Skin epidermis (tissue), 12 donors: Measurements from ENCODE around the gene CCDC186.

Experiments used
- H3K27ac ChIP-seq, 21 experiments: fragments of 200-600 bp; sonication (generic) in 11 of 21; one replicate each; pipeline ENCODE4 v1.5.0; 2020; ENCODE audit warnings: mild to moderate bottlenecking in 3 of 21, inconsistent platforms in 2 of 21, moderate library complexity in 2 of 21
- H3K4me3 ChIP-seq, 7 experiments: fragments of 200-600 bp; sonication (generic) in 2 of 7; one replicate each; pipeline ENCODE4 v1.5.0; 2020; ENCODE audit warnings: inconsistent platforms in 2 of 7, mild to moderate bottlenecking in 2 of 7, moderate library complexity in 1 of 7

Gene CCDC186

DNA sequence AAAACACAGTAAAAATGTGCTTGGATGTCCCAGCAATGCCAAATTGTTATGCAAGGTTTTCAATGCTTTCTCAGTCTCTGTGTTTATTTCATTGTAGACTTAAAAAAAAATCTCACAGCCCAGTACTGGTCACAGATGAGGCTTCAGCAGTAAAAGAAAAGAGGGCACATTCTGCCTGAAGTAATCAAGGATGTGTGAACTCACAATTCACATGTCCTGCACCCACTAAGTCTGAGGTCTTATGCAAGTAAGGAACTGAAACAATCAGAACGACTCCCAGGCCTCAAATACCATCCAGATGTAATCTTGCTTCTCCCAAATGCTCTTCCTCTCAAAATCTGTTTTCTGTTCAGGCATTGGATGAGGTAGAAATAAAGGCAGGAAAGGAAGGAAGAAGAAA, 96.7 kb downstream of the CCDC186 start:
- Histone ChIP-seq H3K27ac (no peak overlapping the region), H3K4me3 (no peak overlapping the region)

DNA sequence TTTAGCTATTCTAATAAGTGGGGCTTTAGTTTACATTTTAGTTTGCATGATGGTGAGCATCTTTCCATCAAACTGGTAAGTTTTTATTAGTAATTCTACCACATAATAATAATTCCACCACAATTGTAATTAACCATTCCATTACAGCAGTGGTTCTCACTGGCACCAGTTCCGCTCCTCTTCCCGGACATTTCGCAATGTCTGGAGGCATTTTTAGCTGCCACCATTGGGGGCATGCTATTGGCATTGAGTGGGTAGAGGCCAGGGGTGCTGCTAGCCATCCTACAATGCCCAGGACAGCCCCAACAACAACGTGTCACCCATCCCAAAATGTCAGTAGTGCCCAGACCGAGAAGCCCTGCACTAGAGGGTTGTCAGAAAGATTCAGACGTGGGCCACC, 98.9 kb downstream of the CCDC186 start:
- H3K4me3 ChIP-seq, result no peak overlapping the region
- H3K27ac ChIP-seq, result no peak overlapping the region

DNA sequence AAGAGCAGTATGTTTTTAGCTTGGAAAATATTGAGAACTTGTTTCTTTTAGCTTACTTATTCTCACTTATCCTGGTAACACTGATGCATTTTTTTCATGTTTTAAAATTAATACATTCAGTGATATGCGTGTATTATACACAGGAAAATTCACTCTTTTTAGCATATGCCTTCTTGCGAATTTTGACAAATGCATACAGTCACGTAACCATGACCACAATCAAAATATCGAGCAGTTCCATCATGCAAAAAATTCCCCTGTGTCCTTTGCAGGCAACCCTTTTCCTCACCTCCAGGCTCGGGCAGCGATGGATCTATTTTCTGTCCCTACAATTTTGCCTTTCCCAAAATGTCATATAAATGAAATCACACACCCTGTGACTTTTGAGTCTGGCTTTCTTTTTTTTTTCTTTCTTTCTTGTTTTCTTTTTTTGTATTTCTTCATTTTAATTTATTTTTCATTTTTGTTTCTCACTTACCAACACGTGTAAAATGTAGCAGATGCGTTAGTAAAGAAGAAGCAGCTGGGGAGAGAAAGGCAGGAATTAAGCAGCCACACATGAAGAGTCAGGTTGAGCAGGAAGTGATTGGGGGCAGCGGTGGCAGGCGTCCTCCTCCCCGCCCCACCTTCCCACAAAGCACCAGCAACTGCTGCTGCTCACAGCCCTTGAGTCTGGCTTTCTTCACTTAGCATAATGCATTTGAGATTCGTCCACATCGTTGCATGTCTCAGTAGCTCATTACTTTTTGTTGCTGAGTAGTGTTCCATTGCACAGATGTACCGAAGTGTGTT, 100.4 kb downstream of the CCDC186 start:
- Histone ChIP-seq H3K27ac (no peak overlapping the region), H3K4me3 (no peak overlapping the region)

DNA sequence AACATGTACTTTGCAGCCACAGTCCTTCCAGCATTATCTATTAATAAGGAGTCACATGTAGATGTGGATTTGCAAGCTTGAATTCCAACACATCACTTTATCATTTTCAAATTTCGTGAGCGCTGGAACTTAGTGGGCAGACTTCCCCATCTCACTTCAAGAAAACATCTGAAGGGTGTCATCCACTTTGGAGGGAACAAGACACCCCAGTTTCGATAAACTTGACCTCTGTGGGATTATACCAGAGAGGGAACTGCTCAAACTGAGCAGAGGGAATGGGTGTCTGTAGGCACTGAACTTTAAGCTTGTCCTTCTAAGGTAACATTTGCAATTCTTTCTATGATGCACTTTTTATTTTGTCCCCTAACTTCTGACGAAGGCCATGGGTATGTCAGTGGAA, 102.8 kb downstream of the CCDC186 start:
- H3K27ac ChIP-seq, result no peak overlapping the region
- no peak overlapping the region for H3K4me3 ChIP-seq
